GM23338 (cell line): ENCODE measurements around the gene SLC19A2. TPM values are rescaled to one million over a fixed set of nuclear protein-coding genes. Genes with fewer than 3 reads are reported as not detected.

Source experiments
- ATAC-seq: fragments of 200-7000 bp; cut with Tn5 transposase; 3 replicates; pipeline ENCODE4 v1.9.1; 2020
- DNase-seq: peaks from one replicate; pipeline ENCODE4 v3.0.0-alpha.2; 2015; ENCODE audit warnings: low spot score
- H2AFZ ChIP-seq: fragments of 200-600 bp; sonication (generic); 2 replicates; pipeline ENCODE4 v1.8.0; 2016; ENCODE audit warnings: antibody characterized with exemption, mild to moderate bottlenecking, moderate library complexity
- H3F3A ChIP-seq: fragments of 200-600 bp; sonication (generic); replicated peaks from 2 replicates; pipeline ENCODE4 v1.8.0; 2017; ENCODE audit warnings: antibody characterized with exemption, mixed run types, low read depth
- H3K27ac ChIP-seq: fragments of 200-600 bp; sonication (generic); 2 replicates; pipeline ENCODE4 v1.6.1; 2016; ENCODE audit warnings: low read depth
- H3K27me3 ChIP-seq: fragments of 200-600 bp; sonication (generic); 2 replicates; pipeline ENCODE4 v1.8.0; 2016; ENCODE audit warnings: mild to moderate bottlenecking, mixed run types, moderate library complexity; ENCODE audit not compliant: insufficient read depth
- H3K36me3 ChIP-seq: fragments of 200-600 bp; sonication (generic); 2 replicates; pipeline ENCODE4 v1.8.0; 2016; ENCODE audit warnings: mild to moderate bottlenecking; ENCODE audit not compliant: insufficient read depth
- H3K4me1 ChIP-seq: fragments of 200-600 bp; sonication (generic); 2 replicates; pipeline ENCODE4 v1.8.0; 2016; ENCODE audit warnings: mild to moderate bottlenecking, moderate library complexity; ENCODE audit not compliant: insufficient read depth
- H3K4me2 ChIP-seq: fragments of 200-600 bp; sonication (generic); 2 replicates; pipeline ENCODE4 v1.7.1; 2017; ENCODE audit warnings: mixed run types
- H3K4me3 ChIP-seq: fragments of 200-600 bp; sonication (generic); 2 replicates; pipeline ENCODE4 v1.6.1; 2016; ENCODE audit warnings: mixed run types
- H3K79me2 ChIP-seq: fragments of 200-600 bp; sonication (generic); replicated peaks from 2 replicates; pipeline ENCODE4 v1.8.0; 2017; ENCODE audit warnings: mild to moderate bottlenecking; ENCODE audit not compliant: insufficient read depth
- H3K9me2 ChIP-seq: fragments of 200-600 bp; sonication (generic); 2 replicates; pipeline ENCODE4 v1.8.0; 2017; ENCODE audit not compliant: insufficient read depth
- H4K20me1 ChIP-seq: fragments of 200-600 bp; sonication (generic); replicated peaks from 2 replicates; pipeline ENCODE4 v1.8.0; 2017; ENCODE audit warnings: mild to moderate bottlenecking; ENCODE audit not compliant: insufficient read depth
- H3K27ac Mint-ChIP-seq: 2 replicates; pipeline ENCODE4 v1.8.0; 2020; ENCODE audit warnings: inconsistent platforms, mild to moderate bottlenecking, moderate library complexity, mixed read lengths
- H3K27me3 Mint-ChIP-seq: 3 replicates; pipeline ENCODE4 v1.8.0; 2022; ENCODE audit warnings: low read depth, mild to moderate bottlenecking, moderate library complexity, mixed read lengths, inconsistent platforms; ENCODE audit not compliant: insufficient read depth, poor library complexity
- H3K36me3 Mint-ChIP-seq: 3 replicates; pipeline ENCODE4 v1.8.0; 2021; ENCODE audit warnings: low read depth, mild to moderate bottlenecking, inconsistent platforms, moderate library complexity, mixed read lengths
- H3K4me1 Mint-ChIP-seq: 3 replicates; pipeline ENCODE4 v1.8.0; 2020; ENCODE audit warnings: mild to moderate bottlenecking, inconsistent platforms, mixed read lengths
- H3K4me3 Mint-ChIP-seq: 3 replicates; pipeline ENCODE4 v1.8.0; 2021; ENCODE audit warnings: moderate library complexity, mild to moderate bottlenecking, inconsistent platforms, mixed read lengths
- H3K9me3 Mint-ChIP-seq: 3 replicates; pipeline ENCODE4 v1.8.0; 2020; ENCODE audit warnings: moderate library complexity, mild to moderate bottlenecking, inconsistent platforms, mixed read lengths
- CREB1 ChIP-seq: fragments of 250-450 bp; sonication (Bioruptor Pico); IDR thresholded peaks from 2 replicates; pipeline ENCODE4 v1.5.0; 2020; ENCODE audit warnings: low read depth, mild to moderate bottlenecking, moderate library complexity
- CTCF ChIP-seq, 2 experiments: fragments of 200-600 bp in 1 of 2; sonication (generic) in 1 of 2; conservative IDR thresholded peaks; 2 replicates each; pipeline versions ENCODE4 v1.5.1 to v1.6.1; 2016 to 2017; ENCODE audit warnings: antibody characterized with exemption in 2 of 2, low read depth in 2 of 2, mild to moderate bottlenecking in 2 of 2, moderate library complexity in 1 of 2
- ETS1 ChIP-seq: IDR thresholded peaks from 2 replicates; pipeline ENCODE4 v1.6.1; 2016; ENCODE audit warnings: antibody characterized with exemption
- EZH2 ChIP-seq: fragments of 200-600 bp; sonication (generic); IDR thresholded peaks from one replicate; pipeline ENCODE4 v1.8.0; 2017; ENCODE audit warnings: antibody characterized with exemption, mild to moderate bottlenecking, low read depth; ENCODE audit not compliant: unreplicated experiment
- EZH2phosphoT487 ChIP-seq: fragments of 200-600 bp; sonication (generic); IDR thresholded peaks from one replicate; pipeline ENCODE4 v1.8.1; 2018; ENCODE audit warnings: antibody characterized with exemption; ENCODE audit not compliant: unreplicated experiment
- JUNB ChIP-seq: IDR thresholded peaks from one replicate; pipeline ENCODE4 v1.6.1; 2016; ENCODE audit warnings: antibody characterized with exemption; ENCODE audit not compliant: unreplicated experiment
- NANOG ChIP-seq: IDR thresholded peaks from 2 replicates; pipeline ENCODE4 v1.6.1; 2016; ENCODE audit warnings: antibody characterized with exemption, borderline replicate concordance
- POLR2AphosphoS5 ChIP-seq: IDR thresholded peaks from 2 replicates; pipeline ENCODE4 v1.6.1; 2016; ENCODE audit warnings: antibody characterized with exemption, low read depth
- REST ChIP-seq: IDR thresholded peaks from one replicate; pipeline ENCODE4 v1.6.1; 2018; ENCODE audit warnings: antibody characterized with exemption; ENCODE audit not compliant: unreplicated experiment
- STAT1 ChIP-seq: IDR thresholded peaks from one replicate; pipeline ENCODE4 v1.6.1; 2016; ENCODE audit warnings: antibody characterized with exemption; ENCODE audit not compliant: unreplicated experiment
- ZNF114 ChIP-seq: fragments of 250-450 bp; sonication (Bioruptor Pico); IDR thresholded peaks from 2 replicates; pipeline ENCODE4 v1.5.0; 2020; ENCODE audit warnings: mild to moderate bottlenecking, moderate library complexity
- ZNF331 ChIP-seq: fragments of 250-450 bp; sonication (Bioruptor Pico); IDR thresholded peaks from 2 replicates; pipeline ENCODE4 v1.5.0; 2020; ENCODE audit warnings: low read depth, mild to moderate bottlenecking, moderate library complexity
- ZNF462 ChIP-seq: fragments of 250-450 bp; sonication (Bioruptor Pico); IDR thresholded peaks from 2 replicates; pipeline ENCODE4 v1.5.0; 2020; ENCODE audit warnings: mild to moderate bottlenecking, moderate library complexity
- polyA plus RNA-seq: library from polyadenylated mRNA; unstranded; fragments of >200 nt; fragmentation: Nextera tagmentation; extraction: Ambion mirVana; gene quantifications from 2 replicates; pipeline ENCODE4 v1.2.1, GENCODE V29; 2016
- total RNA-seq: library from RNA; depleted of rRNA; stranded (reverse); fragments of >200 nt; shearing (Covaris generic); gene quantifications from 2 replicates; pipeline ENCODE4 v1.2.3, GENCODE V29; 2014

SLC19A2 gene
- total and polyA plus RNA-seq, 2 experiments from 2014 or later: 11.1 to 39.1 TPM

- no peak for TF ChIP-seq NANOG
- no peak for TF ChIP-seq ZNF331 (CRISPR knock-in tag)
Observed at GRCh38 chr1:169523904-169524303, 38.2 kb upstream of the SLC19A2 start (continued).

- no peak overlapping the region for H3K4me2 ChIP-seq
- no peak for ATAC-seq
- H3K4me1 ChIP-seq: no peaks in the 10 kb centered on the region
- Mint-ChIP-seq H3K9me3 (no peaks in the 10 kb centered on the region), H3K4me1 (peaks cover 3% of the 10 kb centered on the region; the same call in 2 of the 3 replicates), H3K27ac (no peak overlapping the region), H3K4me3 (no peak overlapping the region), H3K27me3 (no peaks in the 10 kb centered on the region), H3K36me3 (no peaks in the 10 kb centered on the region)
- no peak overlapping the region for H3K27ac ChIP-seq
- H2AFZ ChIP-seq: 0 out of 2 replicates have a peak overlapping the region, but pooled peaks have one; percentile 19
- H3K36me3 ChIP-seq: no peaks in the 10 kb centered on the region
- no peak for TF ChIP-seq ZNF114
- TF ChIP-seq ZNF462 (CRISPR knock-in tag): no peak
- TF ChIP-seq JUNB: no peak
- no peak for TF ChIP-seq EZH2
- TF ChIP-seq CREB1: no peak
- no peak for TF ChIP-seq REST
- TF ChIP-seq NANOG: no peak
- no peak for TF ChIP-seq POLR2AphosphoS5
- TF ChIP-seq ZNF331 (CRISPR knock-in tag): no peak
- no peak for TF ChIP-seq ETS1
- no peak for TF ChIP-seq STAT1
- TF ChIP-seq CTCF (conservative IDR thresholded peaks at IDR 0.05; ENCODE audit: low read depth in 2 of 2): no peak
- no peak for TF ChIP-seq EZH2phosphoT487
- H3K4me3 ChIP-seq: no peak overlapping the region
- no peak for DNase-seq
- no peaks in the 10 kb centered on the region for H4K20me1 ChIP-seq
- no peaks in the 10 kb centered on the region for H3K79me2 ChIP-seq
- no peaks in the 10 kb centered on the region for H3K9me2 ChIP-seq
- H3K27me3 ChIP-seq: no peaks in the 10 kb centered on the region
- no peaks in the 10 kb centered on the region for H3F3A ChIP-seq
Observed at GRCh38 chr1:169521226-169521625, 35.5 kb upstream of the SLC19A2 start.
